A549 (cell line): ENCODE measurements around the gene GRAMD1A. TPM values are rescaled to one million over a fixed set of nuclear protein-coding genes. Genes with fewer than 3 reads are reported as not detected.

Source experiments
- ATAC-seq, 2 experiments: fragments of 200-7000 bp in 1 of 2; fragments of >200 bp in 1 of 2; cut with Nextera tagmentation in 1 of 2; cut with Tn5 transposase in 1 of 2; 3 replicates each; pipeline versions ENCODE4 v1.8.0 to v1.9.1; 2018 to 2020; ENCODE audit warnings: mild to moderate bottlenecking in 1 of 2, moderate library complexity in 1 of 2
- CTCF ChIA-PET: fragments of 300-600 bp; sonication (Branson Sonifier 250); formaldehyde crosslinking; extraction: SDS; loops from one replicate; lab custom pipeline; 2021; ENCODE audit warnings: antibody characterized with exemption, inconsistent platforms; lab: Yijun Ruan, JAX
- POLR2A ChIA-PET: fragments of 350-600 bp; formaldehyde crosslinking; extraction: SDS; loops from one replicate; lab custom pipeline; 2021; ENCODE audit warnings: antibody characterized with exemption, inconsistent platforms; lab: Yijun Ruan, JAX
- DNase-seq, 2 experiments: peaks; one replicate each; pipeline versions ENCODE4 v3.0.0 to v3.0.0-alpha.2; 2011 to 2016; ENCODE audit warnings: low read depth in 1 of 2, low spot score in 1 of 2
- FAIRE-seq: peaks from 2 replicates; lab custom pipeline; 2011; peaks lifted over from hg19 to GRCh38; lab: Jason Lieb, UNC
- H3K27ac ChIP-seq, 2 experiments: fragments of >200 bp; sonication (Bioruptor Twin); formaldehyde crosslinking; 3 replicates each; pipeline ENCODE4 v1.5.1; 2016 to 2017
- H3K4me1 ChIP-seq: fragments of >200 bp; sonication (Bioruptor Twin); formaldehyde crosslinking; 3 replicates; pipeline ENCODE4 v1.6.1; 2016
- H3K4me2 ChIP-seq: fragments of >200 bp; sonication (Bioruptor Twin); formaldehyde crosslinking; 3 replicates; pipeline ENCODE4 v1.6.1; 2016
- H3K4me3 ChIP-seq: fragments of >200 bp; sonication (Bioruptor Twin); formaldehyde crosslinking; 3 replicates; pipeline ENCODE4 v1.5.1; 2016
- H3K9me3 ChIP-seq: fragments of >200 bp; sonication (Bioruptor Twin); formaldehyde crosslinking; 3 replicates; pipeline ENCODE4 v1.6.1; 2016
- BCL3 ChIP-seq: fragments of >200 bp; sonication (Bioruptor Twin); formaldehyde crosslinking; IDR thresholded peaks from 3 replicates; pipeline ENCODE4 v1.6.1; 2016
- CBX8 ChIP-seq: fragments of 200-600 bp; sonication (generic); IDR thresholded peaks from 2 replicates; pipeline ENCODE4 v1.6.1; 2016
- FOSB ChIP-seq: fragments of 250-450 bp; sonication (Bioruptor Pico); IDR thresholded peaks from 2 replicates; pipeline ENCODE4 v1.5.0; 2020; ENCODE audit warnings: mild to moderate bottlenecking, moderate library complexity
- FOSL2 ChIP-seq, 2 experiments: fragments of 450-650 bp in 1 of 2; fragments of >200 bp in 1 of 2; sonication (Bioruptor Twin) in 1 of 2; formaldehyde crosslinking; IDR thresholded peaks; 2 replicates each; pipeline versions ENCODE4 v1.5.0 to v1.6.1; 2016 to 2020; ENCODE audit warnings: mild to moderate bottlenecking in 1 of 2, moderate library complexity in 1 of 2
- GATA3 ChIP-seq: IDR thresholded peaks from 2 replicates; pipeline ENCODE4 v1.6.1; 2012; ENCODE audit warnings: borderline replicate concordance
- HOXA7 ChIP-seq: fragments of 250-450 bp; sonication (Bioruptor Pico); IDR thresholded peaks from 2 replicates; pipeline ENCODE4 v1.5.0; 2020; ENCODE audit warnings: mild to moderate bottlenecking, moderate library complexity
- JUN ChIP-seq, 2 experiments: fragments of >200 bp; sonication (Bioruptor Twin); formaldehyde crosslinking; IDR thresholded peaks; 2 replicates in 1 of 2; 3 replicates in 1 of 2; pipeline ENCODE4 v1.6.1; 2016 to 2017
- JUNB ChIP-seq: fragments of >200 bp; sonication (Bioruptor Twin); formaldehyde crosslinking; IDR thresholded peaks from 2 replicates; pipeline ENCODE4 v1.6.1; 2016
- NFE2L2 ChIP-seq: fragments of 150-350 bp; conservative IDR thresholded peaks from 2 replicates; pipeline ENCODE4 v1.6.1; 2014; ENCODE audit warnings: low read length
- PBX3 ChIP-seq: IDR thresholded peaks from 2 replicates; pipeline ENCODE4 v1.6.1; 2012
- PHF8 ChIP-seq: fragments of 200-600 bp; sonication (generic); IDR thresholded peaks from 2 replicates; pipeline ENCODE4 v1.6.1; 2016; ENCODE audit warnings: low read depth, mild to moderate bottlenecking, antibody characterized with exemption, moderate library complexity, borderline replicate concordance
- POLR2AphosphoS2 ChIP-seq: conservative IDR thresholded peaks from 2 replicates; pipeline ENCODE4 v1.6.1; 2012; ENCODE audit warnings: low read length, improper control_type of control experiment, inconsistent platforms
- RAD21 ChIP-seq, 2 experiments: fragments of >200 bp in 1 of 2; sonication (Bioruptor Twin) in 1 of 2; formaldehyde crosslinking in 1 of 2; IDR thresholded peaks in 1 of 2; conservative IDR thresholded peaks in 1 of 2; 2 replicates in 1 of 2; 3 replicates in 1 of 2; pipeline ENCODE4 v1.6.1; 2012 to 2018; ENCODE audit warnings: inconsistent platforms in 1 of 2
- SMC3 ChIP-seq: fragments of >200 bp; sonication (Bioruptor Twin); formaldehyde crosslinking; IDR thresholded peaks from 3 replicates; pipeline ENCODE4 v1.6.1; 2018; ENCODE audit warnings: inconsistent platforms
- TFCP2L1 ChIP-seq: fragments of 250-450 bp; sonication (Bioruptor Pico); IDR thresholded peaks from 2 replicates; pipeline ENCODE4 v1.5.0; 2021; ENCODE audit warnings: mild to moderate bottlenecking
- WGBS: methylation state at CpG from one replicate; pipeline ENCODE4 v1.1.6; 2017; ENCODE audit errors: missing lambda C conversion rate; 5-methylcytosine and 5-hydroxymethylcytosine counted together
- polyA plus RNA-seq, 4 experiments: library from polyadenylated mRNA; depleted of rRNA in 3 of 4; stranded (reverse); fragments of >200 nt; fragmentation: RNase III in 1 of 4; extraction: RNeasy Plus Mini Kit Qiagen cat#74134 plus additional on column Dnase treatment in 1 of 4; gene quantifications; 2 replicates in 3 of 4; 3 replicates in 1 of 4; pipeline ENCODE4 v1.2.3, GENCODE V29; 2011 to 2017

Gene GRAMD1A
- polyA plus RNA-seq, 2 of the 4 experiments (the other 2 are of a cell fraction), result 128 to 184 TPM

- Histone ChIP-seq H3K4me1 (peaks cover 12% of the 10 kb centered on the region), H3K4me2 (peak overlapping the region; percentile 96), H3K4me3 (peak overlapping the region; percentile 73), H3K9me3 (no peaks in the 10 kb centered on the region), H3K27ac (peak overlapping the region; percentile 77 to 91)
- DNase-seq, result peak; percentile 63 to 72
- FAIRE-seq, result no peak
- ATAC-seq, result peak; percentile 25 to 40
- peak in 1 of 2 experiments; percentile 60; a peak in 2 of 5 replicates for TF ChIP-seq JUN (IDR thresholded peaks at IDR 0.05)
- TF ChIP-seq HOXA7 (CRISPR knock-in tag), result peak; percentile 45; the same call in 1 of the 2 replicates
- TF ChIP-seq FOSB (CRISPR knock-in tag), result peak; percentile 88
- TF ChIP-seq PHF8, result no peak
- peak; percentile 71; the same call in 1 of the 2 replicates for TF ChIP-seq TFCP2L1 (CRISPR knock-in tag)
- TF ChIP-seq GATA3, result peak; percentile 10; the same call in 1 of the 2 replicates
- no peak for TF ChIP-seq RAD21 (conservative IDR thresholded peaks at IDR 0.05 in 1 of 2, IDR thresholded peaks at IDR 0.05 in 1 of 2)
- TF ChIP-seq NFE2L2, result no peak
- TF ChIP-seq PBX3, result peak; percentile 79
- WGBS, result 25% methylated on average over 9 of the region's 11 CpGs
- POLR2A ChIA-PET, result interaction anchor here (1.5 to 5.3 kb wide), 3 partner anchors 12 to 28 kb away, joined by 4 to 45 read pairs (median 8); no protein-coding TSS in a partner anchor
- CTCF ChIA-PET, result interaction anchor here (0.8 to 48.0 kb wide), 4 partner anchors 9 to 40 kb away, joined by 3 to 1860 read pairs (median 95); partner anchors contain the start of genes GRAMD1A and ZNF792
Measured at GRCh38 chr19:35029737-35030256, 29.7 kb downstream of the GRAMD1A start.

- Histone ChIP-seq H3K9me3 (no peaks in the 10 kb centered on the region), H3K4me2 (peak within 1 kb of the TSS; percentile 96), H3K4me1 (peaks cover 12% of the 10 kb centered on the region), H3K27ac (peak within 1 kb of the TSS; percentile 77 to 91), H3K4me3 (peak within 1 kb of the TSS; percentile 73)
- FAIRE-seq (no peak), DNase-seq (peak; percentile 85 to 91), ATAC-seq (peak; percentile 54 to 82)
- 0 out of 2 replicates have a peak, but pooled peaks have one; percentile 3 for TF ChIP-seq GATA3
- peak; percentile 93; the same call in 1 of the 2 replicates for TF ChIP-seq POLR2AphosphoS2
- TF ChIP-seq CBX8, result no peak
- peak; percentile 82 for TF ChIP-seq FOSL2 (IDR thresholded peaks at IDR 0.05)
- TF ChIP-seq FOSL2 (CRISPR knock-in tag; IDR thresholded peaks at IDR 0.05), result peak; percentile 94
- peak; percentile 39; the same call in 2 of the 3 replicates for TF ChIP-seq BCL3
- TF ChIP-seq TFCP2L1 (CRISPR knock-in tag), result no peak
- TF ChIP-seq JUN (IDR thresholded peaks at IDR 0.05), result peak in 1 of 2 experiments; percentile 61; a peak in 1 of 5 replicates
- peak; percentile 22; the same call in 2 of the 3 replicates for TF ChIP-seq SMC3
- peak; percentile 47; the same call in 1 of the 2 replicates for TF ChIP-seq JUNB
- POLR2A ChIA-PET, result interaction anchor here (0.6 to 5.3 kb wide), 7 partner anchors 13 to 1023 kb away, joined by 4 to 45 read pairs (median 6); partner anchors contain the start of genes GRAMD1A and THAP8
- CTCF ChIA-PET, result interaction anchor here (0.9 to 48.0 kb wide), 3 partner anchors 17 to 41 kb away, joined by 3 to 1860 read pairs (median 182); partner anchors contain the start of genes GRAMD1A and ZNF792
- WGBS, result under 1% methylated on average over 21 of the region's 118 CpGs
Measured at GRCh38 chr19:35030257-35031071, 30.3 kb downstream of the GRAMD1A start, which contains the start of gene SCN1B. Gene SCN1B (plus strand): TSS chr19:35030470. CDS start chr19:35030821, 351 bp downstream.
